ENCODE results near the gene BAZ2B.

DNA sequence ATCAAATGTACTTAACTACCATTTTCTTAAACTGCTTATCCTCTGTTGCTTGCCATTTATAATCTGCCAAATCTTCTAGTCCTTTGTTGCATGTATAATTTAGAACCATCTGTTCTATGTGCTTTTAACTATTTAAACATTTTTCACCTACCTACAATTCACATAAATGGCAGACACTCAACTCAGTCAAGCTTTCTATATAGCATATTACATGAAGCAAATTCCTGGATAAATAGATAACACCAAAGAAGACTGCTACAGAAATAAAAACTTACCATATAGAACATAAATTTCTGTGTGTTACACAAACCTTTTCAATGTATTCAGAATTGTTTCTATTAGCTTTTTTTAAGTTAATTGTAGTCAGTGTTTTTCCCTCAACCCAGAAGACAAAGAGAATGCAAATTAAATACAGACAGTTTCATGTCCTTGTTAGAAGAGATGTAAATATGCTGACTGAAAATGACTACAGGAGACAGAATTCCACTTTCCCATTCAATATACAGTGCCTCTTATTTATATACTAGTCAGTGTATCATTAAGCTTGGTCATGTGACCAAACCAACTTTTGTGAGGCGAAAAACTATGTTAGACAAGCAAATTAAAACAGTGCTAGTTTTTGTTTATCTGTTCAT is 2.6 kb downstream of the BAZ2B start:
- TF ChIP-seq, protein P1, sequence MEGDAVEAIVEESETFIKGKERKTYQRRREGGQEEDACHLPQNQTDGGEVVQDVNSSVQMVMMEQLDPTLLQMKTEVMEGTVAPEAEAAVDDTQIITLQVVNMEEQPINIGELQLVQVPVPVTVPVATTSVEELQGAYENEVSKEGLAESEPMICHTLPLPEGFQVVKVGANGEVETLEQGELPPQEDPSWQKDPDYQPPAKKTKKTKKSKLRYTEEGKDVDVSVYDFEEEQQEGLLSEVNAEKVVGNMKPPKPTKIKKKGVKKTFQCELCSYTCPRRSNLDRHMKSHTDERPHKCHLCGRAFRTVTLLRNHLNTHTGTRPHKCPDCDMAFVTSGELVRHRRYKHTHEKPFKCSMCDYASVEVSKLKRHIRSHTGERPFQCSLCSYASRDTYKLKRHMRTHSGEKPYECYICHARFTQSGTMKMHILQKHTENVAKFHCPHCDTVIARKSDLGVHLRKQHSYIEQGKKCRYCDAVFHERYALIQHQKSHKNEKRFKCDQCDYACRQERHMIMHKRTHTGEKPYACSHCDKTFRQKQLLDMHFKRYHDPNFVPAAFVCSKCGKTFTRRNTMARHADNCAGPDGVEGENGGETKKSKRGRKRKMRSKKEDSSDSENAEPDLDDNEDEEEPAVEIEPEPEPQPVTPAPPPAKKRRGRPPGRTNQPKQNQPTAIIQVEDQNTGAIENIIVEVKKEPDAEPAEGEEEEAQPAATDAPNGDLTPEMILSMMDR (conservative IDR thresholded peaks at IDR 0.05), result no peak
- TF ChIP-seq EZH2 (IDR thresholded peaks at IDR 0.05; ENCODE audit: low read depth), result no peak

Measured in PC-9 (cell line).